GM19324 (cell line): ENCODE results near the gene UNC13B.
"Not testable (repeated sequence)": the region's sequence is repeated elsewhere in the genome, so short reads cannot be mapped to it uniquely, and the experiment has no call there.

Experiments
- ATAC-seq: cut with Tn5 transposase; IDR thresholded peaks from one replicate; pipeline ENCODE4 v1.9.1; 2021; ENCODE audit warnings: mild to moderate bottlenecking, moderate library complexity; ENCODE audit not compliant: unreplicated experiment, low FRiP score

The UNC13B gene

DNA sequence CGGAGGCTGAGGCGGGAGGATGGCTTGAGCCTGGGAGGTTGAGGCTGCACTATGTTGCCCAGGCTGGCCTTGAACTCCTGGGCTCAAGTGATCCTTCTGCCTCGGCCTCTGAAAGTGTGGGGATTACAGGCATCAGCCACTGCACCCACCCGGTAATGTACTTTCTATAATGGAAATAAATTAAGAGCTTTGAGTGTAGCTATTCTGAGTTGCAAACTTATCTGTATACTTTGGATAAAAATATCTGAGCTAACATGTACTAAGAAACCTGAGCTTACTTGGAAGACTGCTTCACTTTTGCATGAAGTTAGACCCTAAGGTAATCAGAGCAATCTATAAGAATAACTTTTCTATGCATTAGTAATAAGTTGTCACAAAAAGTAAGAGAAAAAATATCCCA lies 50.0 kb downstream of the UNC13B start:
- ATAC-seq = no peak

DNA sequence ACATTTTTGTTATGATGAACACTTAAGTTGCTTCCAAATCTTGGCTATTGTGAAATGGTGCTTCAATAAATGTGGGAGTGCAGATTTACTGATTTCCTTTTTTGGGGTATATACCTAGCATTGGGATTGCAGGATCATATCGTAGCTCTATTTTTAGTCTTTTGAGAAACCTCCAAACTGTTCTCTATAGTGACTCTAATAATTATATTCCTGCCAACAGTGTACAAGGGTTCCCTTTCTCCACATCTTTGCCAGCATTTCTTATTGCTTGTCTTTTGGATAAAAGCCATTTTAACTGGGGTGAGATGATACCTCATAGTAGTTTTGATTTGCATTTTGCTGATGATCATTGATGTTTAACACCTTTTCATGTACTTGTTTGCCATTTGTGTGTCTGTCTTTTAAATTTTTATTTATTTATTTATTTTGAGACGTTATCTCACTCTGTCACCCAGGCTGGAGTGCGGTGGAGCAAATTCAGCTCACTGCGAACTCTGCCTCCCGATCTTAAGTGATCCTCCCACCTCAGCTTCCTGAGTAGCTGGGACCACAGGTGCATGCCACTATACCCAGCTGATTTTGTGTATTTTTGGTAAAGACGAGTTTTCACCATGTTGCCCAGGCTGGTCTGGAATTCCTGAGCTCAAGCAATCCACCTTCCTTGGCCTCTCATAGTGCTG lies 59.0 kb downstream of the UNC13B start:
- no peak for ATAC-seq

DNA sequence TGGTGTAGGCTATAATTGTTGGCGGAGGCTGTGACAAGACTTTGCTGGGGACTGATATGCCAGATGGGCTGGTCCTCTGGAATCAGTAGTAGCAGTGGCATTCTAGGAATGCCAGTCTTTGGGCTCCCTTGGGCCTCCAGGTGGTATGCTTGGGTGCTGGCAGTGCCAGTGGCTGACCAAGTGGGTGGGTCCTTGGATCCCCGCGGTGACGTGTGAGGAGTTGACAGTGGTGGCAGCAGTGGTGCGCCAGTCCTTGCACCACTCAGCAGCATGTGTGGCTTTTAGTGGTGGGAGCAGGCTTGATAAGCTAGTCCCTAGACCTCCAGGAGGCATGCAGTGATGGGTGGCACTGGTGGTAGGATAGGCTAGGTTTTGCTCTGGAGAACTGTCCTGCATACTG lies 63.9 kb downstream of the UNC13B start:
- ATAC-seq = no peak

DNA sequence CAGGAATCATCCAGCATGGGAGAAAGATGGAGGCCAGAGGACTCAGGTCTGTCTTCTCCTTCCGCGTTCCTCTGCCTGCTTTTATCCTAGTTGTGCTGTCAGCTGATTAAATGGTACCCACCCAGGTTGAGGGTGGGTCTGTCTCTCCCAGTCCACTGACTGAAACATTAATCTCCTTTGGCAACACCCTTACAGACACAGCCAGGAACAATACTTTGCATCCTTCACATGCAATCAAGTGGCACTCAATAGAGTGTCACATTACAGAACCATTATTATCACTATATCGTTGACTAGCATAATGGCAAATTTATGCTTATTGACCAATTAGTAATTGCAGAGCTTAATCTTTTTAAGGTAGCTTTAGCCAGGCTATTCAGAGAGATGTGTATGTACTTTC lies 64.8 kb downstream of the UNC13B start:
- ATAC-seq = no peak

DNA sequence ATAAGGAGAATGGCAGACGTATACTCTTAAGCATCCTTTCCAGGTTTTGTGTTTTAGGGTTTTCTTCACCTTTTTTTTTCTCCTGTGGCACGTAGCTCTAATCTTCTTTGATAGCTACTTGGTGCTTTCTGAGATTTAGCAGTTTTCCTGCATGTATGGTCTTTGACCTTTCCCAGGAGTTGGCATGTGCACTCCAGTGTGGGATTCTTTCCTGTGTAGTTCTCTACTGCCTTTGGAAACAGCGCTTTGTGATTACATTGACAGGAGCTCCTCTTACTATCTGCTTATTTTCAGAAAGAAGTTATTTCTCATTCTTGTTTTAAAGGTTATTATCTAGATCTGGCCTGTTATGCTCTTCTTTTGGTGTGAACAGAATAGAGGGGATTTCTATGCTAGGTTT lies 65.5 kb downstream of the UNC13B start:
- ATAC-seq = no peak

DNA sequence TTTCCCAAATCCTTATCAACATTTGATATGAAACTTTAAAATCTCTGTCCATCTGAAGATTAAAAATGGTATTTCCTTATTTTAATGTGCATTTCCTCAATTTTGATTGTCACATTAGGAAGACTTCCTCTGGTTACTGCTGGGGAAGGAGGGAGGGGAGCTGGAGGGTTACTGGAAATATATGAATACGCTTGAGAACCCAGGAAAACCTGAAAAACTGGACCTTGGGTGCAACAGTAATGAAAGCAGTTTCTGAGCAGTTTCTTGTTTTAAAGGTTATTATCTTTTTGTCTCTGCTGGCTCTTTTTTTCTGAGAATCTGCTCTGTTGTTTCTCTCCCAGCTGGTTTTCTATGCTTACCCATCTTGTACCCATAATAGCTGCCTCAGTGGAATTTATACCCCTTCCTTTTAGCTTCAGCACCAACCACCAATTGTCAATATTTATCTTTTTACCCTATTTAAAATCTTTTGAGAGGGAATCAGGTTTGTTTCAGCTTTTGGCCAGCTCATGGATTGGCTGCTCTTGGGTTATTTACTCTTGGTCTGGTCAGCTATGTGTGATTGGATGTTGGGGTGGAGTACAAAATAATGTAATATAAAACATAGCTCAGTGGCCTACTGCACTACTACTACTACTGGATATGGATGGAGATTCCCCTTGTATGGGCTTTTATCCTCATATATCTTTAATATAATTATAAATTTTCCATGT lies 67.4 kb downstream of the UNC13B start:
- no peak for ATAC-seq

DNA sequence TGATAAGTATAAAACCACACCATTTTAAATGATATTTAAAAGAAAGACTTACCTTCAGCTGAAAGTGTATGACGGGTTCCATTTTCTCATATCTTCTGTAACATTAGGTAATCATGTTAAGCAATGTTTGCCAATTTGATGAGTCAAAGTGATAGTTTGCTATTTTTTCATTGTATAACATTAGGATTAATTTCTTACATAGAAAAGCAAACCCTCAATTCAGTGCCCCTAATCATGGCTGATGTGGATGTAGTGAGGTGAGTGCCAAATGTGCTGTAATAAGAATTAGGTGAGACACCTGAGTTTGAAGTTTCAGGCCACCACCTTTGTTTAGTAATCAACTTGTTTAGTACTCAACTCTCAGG lies 68.0 kb downstream of the UNC13B start:
- no peak for ATAC-seq

DNA sequence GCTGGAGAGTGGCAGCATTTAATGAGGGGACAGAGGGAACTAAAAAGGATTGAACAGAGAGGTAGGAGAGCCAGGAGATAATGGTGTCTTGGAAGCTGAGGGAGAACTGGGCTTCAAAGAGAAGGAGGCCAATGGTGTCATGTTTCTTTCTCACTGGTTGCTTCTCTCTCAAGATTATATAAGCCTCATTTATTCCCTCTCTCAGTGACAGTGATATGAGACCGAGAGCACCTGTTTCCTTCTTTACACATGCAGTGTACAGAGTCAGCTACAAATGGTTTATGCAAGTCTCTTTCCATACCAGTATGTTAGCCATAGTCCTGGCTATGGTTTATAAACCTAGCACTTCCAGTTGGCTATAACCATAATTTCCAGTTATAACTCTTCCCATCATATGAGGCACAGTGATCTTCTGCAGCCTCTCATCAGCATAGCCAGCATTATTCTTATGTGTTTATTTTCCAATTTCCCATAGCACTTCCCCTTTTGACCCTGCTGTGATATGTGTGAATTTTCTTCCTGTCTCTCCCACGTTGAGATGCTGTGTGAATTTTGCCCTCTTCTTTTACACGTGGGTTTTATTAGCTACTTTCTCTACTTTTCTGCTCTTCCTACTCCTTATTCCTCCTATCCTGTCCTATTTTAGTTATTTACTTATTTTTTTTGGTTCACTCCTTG lies 71.2 kb downstream of the UNC13B start:
- no peak for ATAC-seq

DNA sequence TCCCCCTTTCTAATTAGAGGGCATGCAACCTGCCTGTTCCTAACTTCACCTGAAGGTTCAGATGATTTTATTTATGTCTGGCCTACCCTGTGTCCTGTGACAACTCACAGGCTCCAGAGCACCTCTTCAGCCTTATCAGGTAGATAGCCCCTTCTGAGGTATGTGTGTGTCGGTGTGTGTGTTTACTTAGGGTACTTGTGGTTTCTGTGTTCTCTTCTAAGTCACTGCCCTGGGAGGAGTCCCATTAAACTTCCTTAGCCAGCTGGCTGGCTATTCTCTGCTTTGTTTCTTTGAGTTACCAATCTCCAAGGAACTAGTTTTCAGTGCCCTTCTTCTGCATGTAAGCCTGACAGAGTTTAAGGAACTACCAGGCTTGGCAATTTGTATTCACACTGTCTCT lies 74.9 kb downstream of the UNC13B start:
- ATAC-seq = no peak

DNA sequence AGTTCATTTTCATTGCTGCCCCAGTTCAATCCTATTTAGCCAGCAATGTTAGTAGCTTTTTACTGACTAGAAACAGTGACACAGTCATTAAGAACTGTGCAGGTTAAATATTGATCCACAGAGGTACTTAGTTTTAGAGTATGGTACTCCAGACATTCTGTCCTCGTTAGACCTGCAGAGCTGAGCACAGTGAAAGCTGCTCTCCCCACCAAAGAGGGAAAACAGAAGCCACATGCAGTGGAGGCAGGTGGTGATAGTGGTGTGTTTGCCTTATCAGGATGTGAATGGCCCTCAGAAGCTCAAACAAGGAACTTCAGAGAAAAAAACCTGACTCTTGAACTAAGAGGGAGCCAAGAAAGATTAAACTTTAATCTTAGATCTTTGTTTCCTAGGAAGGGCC lies 75.5 kb downstream of the UNC13B start:
- no peak for ATAC-seq

DNA sequence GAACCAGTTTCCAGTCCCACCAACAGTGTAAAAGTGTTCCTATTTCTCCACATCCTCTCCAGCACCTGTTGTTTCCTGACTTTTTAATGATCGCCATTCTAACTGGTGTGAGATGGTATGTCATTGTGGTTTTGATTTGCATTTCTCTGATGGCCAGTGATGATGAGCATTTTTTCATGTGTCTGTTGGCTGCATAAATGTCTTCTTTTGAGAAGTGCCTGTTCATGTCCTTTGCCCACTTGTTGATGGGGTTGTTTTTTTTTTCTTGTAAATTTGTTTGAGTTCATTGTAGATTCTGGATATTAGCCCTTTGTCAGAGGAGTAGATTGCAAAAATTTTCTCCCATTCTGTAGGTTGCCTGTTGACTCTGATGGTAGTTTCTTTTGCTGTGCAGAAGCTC lies 84.1 kb downstream of the UNC13B start:
- ATAC-seq = not testable (repeated sequence)

DNA sequence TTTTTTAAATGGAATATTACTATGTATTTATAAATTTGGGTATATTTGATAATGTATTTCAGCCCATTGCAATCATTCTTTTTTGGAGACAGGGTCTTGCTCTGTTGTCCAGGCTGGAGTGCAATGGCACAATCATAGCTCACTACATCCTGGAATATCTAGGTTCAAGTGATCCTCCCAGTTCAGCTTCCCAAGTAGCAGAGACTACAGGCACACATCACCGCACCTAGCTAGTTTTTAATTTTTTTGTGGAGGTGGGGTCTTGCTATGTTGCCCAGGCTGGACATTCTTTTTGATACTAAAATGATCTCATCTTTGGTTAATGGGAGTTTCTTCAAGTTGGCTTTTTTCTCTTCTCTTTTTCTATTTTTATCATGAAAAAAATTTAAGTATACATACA lies 91.3 kb downstream of the UNC13B start:
- ATAC-seq = no peak

DNA sequence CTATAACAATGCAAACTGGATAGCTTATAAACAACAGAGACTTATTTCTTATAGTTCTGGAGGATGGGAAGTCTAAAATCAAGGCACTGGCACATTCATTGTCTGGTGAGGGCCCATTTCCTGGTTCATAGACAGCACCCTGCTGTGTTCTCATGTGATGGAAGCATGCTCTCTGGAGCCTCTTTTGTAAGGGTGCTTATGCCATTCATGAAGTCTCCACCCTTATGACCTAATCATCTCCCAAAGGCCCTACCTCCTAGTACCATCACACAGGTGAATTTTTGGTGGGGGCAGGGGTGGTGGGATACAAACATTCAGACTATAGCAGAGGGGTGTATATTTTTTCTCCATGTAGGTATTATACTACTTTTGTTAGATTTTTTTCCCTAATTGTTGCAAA lies 92.4 kb downstream of the UNC13B start:
- no peak for ATAC-seq

DNA sequence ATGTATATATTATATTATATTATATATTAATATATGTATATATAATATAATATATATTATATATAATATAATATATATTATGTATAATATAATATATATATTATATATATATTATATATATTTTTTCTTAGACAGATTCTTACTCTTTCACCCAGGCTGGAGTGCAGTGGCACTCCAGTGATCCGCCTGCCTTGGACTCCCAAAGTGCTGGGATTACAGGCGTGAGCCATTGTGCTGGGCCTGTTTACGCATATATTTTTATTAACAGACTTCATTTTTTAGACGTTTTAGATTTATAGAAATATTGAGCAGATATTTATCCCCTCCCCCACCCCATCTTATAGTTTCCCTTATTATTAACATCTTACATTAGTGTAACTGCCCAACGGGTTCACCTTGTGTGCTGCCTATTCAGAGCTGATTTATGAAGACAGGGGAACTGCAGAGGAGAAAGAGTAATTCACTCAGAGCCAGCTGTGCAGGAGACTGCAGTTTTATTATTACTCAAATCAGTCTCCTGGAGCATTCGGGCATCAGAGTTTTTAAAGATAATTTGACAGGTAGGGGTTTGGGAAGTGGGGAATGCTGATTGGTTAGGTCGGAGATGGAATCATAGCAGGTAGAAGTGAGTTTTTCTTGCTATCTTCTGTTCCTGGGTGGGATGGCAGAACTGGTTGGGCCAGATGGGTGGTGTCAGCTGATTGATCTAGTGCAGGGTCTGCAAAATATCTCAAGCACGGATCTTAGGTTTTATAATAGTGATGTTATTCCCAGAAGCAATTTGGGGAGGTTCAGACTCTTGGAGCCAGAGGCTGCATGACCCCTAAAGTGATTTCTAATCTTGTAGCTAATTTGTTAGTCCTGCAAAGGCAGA lies 93.4 kb downstream of the UNC13B start:
- no peak for ATAC-seq

DNA sequence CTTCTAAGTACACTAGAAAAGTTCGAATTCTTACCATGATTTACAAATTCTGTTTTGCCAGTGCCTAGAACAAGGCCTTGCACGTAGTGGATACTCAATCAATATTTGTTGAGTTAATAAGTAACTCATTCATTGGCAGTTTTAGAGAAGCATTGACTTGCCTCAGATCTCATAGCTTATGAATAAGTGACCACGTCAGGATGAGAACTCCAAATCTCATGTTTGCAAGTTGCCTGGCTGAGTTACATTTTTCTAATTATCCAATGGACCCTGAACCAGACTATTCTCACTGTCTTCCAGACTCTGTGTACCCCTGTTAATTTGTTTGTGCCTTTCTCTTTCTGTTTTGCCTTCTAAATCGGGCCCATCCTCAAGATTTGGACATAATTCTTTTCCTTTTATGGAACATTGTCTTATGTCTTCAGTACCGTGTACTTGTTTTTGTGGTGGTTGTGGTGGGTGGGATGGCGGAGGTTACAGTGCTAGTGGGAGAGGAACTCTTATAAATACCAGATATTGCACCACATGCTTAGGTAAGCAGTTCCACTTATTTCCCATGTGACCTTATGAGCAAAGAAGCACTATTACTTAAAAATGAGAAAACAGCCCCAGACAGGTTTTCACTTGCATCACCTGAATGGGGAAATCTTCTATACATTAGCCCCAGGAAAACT lies 96.3 kb downstream of the UNC13B start:
- no peak for ATAC-seq

DNA sequence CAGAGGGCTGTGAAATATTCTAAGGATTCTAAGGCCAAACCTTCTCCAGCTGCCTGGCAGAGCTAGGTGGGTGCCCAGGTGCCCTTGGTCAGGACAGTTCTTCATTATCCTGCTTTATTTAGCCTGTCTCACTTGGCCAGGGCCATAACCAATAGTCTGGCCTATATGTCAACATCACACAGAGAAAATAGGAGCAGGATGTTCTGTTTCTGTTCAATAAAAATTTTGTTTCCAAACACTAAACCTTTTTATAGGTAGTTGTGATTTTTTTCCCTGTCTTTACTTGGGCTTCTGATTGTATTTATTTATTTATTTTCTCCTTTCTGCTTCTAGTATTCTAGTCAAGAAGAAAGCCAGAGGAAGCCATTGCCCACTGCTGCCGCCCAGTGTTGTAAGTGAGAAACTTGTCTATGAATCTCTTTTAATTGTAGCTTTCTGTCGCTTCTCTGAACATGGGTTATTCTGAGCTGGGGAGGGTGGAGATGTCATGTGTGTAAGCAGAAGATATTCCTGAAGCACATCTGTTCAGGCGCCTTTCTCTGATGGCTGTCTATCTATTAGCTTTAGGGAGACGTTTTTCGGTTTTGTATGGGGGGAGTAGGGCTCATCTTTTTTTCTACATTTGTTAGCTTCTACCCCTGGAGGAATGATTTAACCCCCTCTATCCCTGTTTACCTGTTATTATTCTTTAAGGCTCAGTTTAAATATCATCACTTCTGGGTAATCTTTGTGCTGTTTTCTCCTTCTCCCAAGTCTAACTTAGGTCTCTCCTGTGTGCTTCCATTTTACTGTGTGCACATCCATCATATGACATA lies 97.1 kb downstream of the UNC13B start:
- no peak for ATAC-seq

DNA sequence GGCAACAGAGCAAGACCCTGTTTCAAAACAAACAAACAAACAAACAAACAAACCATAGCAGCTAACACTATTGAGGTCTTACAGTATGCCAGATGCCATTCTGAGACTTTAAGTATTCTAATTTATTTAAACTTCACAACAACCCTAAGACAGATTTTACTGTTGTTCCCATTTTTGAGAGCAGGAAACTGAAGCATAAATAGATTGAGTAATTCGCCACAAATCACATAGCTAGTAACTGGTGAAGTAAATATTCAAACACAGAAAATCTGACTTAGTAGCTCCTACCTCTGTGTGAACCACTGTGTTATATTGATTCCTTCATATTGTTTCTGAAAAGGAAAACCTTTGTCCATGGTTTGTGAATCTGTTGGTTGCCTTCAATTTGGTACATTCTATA lies 98.4 kb downstream of the UNC13B start:
- ATAC-seq = no peak

DNA sequence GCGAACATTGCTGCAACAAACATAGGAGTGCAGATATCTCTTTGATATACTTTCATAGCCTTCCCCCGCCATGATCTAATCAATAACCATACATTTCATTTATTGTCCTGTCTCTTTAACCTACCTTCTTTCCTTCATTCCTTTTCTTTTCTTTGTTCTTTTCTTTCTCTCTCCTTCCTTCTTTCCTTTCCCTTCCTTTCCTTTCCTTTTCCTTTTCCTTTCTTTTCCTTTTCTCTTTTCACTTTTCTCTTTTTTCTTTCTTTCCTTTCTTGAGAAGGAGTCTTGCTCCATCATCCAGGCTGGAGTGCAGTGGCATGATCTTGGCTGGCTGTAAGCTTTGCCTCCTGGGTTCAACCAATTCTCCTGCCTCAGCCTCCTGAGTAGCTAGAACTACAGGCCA lies 100.3 kb downstream of the UNC13B start:
- ATAC-seq = no peak

DNA sequence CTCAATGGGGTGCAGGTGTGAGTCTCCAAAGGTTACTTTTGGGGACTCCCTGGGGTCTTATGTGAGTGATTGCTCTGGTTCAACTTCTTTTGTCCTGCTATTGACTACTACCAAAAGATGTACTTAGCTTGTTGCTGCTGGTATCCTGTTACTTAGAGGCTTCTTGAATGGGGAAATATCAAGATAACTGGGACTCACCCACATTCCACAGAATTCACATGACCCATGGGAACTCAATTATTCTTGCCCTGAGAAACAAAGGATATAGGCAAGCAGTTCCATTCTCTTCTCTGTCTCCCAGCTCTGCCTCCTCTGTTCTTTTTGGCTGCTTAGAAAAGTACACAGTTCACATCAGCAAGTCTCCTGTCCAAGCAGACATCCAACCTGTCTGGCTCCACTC lies 105.9 kb downstream of the UNC13B start:
- no peak for ATAC-seq

DNA sequence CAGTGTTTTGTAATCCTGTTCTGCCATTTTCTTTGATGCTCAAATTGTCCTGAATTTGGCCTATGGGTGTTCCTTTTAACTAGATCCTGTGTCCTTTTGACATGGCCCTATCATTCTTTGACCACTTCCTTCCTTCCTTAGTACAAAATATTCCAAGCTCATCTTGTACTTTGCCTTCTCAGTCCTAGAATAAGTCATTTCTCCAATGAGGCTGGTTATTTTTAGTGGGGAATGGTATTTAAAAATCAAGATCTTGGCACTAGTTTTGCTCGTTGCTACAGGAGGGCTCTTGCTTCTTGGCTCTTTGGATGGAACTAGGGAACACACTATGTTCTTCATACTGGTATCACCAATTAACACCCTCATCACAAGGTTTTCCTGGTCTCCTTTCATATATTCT lies 108.1 kb downstream of the UNC13B start:
- ATAC-seq = no peak
